Panc1 (cell line): ENCODE measurements around the gene CTNND2. TPM values are rescaled to one million over a fixed set of nuclear protein-coding genes. Genes with fewer than 3 reads are reported as not detected.

ENCODE experiments used
- ATAC-seq: fragments of 200-7000 bp; cut with Tn5 transposase; 2 replicates; pipeline ENCODE4 v1.9.1; 2020; ENCODE audit warnings: mild to moderate bottlenecking, moderate library complexity
- BruUV-seq: library from RNA; stranded (reverse); fragments of 400-500 nt; replicated peaks from 2 replicates; lab custom pipeline; 2021; lab: Mats Ljungman, UMichigan
- CTCF ChIA-PET: fragments of 300-600 bp; sonication (Branson Sonifier 250); formaldehyde crosslinking; loops from one replicate; lab custom pipeline; 2022; ENCODE audit warnings: antibody characterized with exemption; lab: Charles Lee
- POLR2A ChIA-PET: fragments of 300-600 bp; sonication (Branson Sonifier 250); formaldehyde crosslinking; loops from one replicate; lab custom pipeline; 2022; ENCODE audit warnings: antibody characterized with exemption; lab: Charles Lee
- DNase-seq: peaks from one replicate; pipeline ENCODE4 v3.0.0-alpha.2; 2010; ENCODE audit warnings: low read depth, low spot score
- H3K27ac ChIP-seq: 2 replicates; pipeline ENCODE4 v1.5.1; 2011; ENCODE audit warnings: mild to moderate bottlenecking, low read length, inconsistent platforms
- H3K27me3 ChIP-seq: fragments of 200-500 bp; sonication (Bioruptor generic); 2 replicates; pipeline ENCODE4 v1.6.0; 2014; ENCODE audit warnings: low read length, inconsistent platforms; ENCODE audit not compliant: control insufficient read depth, insufficient read depth
- H3K36me3 ChIP-seq: fragments of 200-500 bp; sonication (Bioruptor generic); 2 replicates; pipeline ENCODE4 v1.5.1; 2014; ENCODE audit warnings: inconsistent platforms, mild to moderate bottlenecking, low read length, moderate library complexity; ENCODE audit not compliant: control insufficient read depth, insufficient read depth
- H3K4me1 ChIP-seq: 2 replicates; pipeline ENCODE4 v1.5.1; 2011; ENCODE audit warnings: inconsistent platforms, mild to moderate bottlenecking, low read length, moderate library complexity; ENCODE audit not compliant: control insufficient read depth, insufficient read depth
- H3K4me3 ChIP-seq, 2 experiments: 2 replicates each; pipeline ENCODE4 v1.5.1; 2011 to 2012; ENCODE audit warnings: low read depth in 2 of 2, low read length in 2 of 2, mild to moderate bottlenecking in 2 of 2, inconsistent platforms in 1 of 2, moderate library complexity in 1 of 2
- H3K9me3 ChIP-seq: fragments of 200-500 bp; sonication (Bioruptor generic); 2 replicates; pipeline ENCODE4 v1.5.1; 2014; ENCODE audit warnings: low read depth, mild to moderate bottlenecking, inconsistent platforms, low read length, moderate library complexity; ENCODE audit not compliant: control insufficient read depth, insufficient read depth
- POLR2AphosphoS5 ChIP-seq: IDR thresholded peaks from 2 replicates; pipeline ENCODE4 v1.6.1; 2012; ENCODE audit warnings: mild to moderate bottlenecking, low read depth, low read length, moderate library complexity
- SIN3A ChIP-seq: IDR thresholded peaks from 2 replicates; pipeline ENCODE4 v1.6.1; 2012; ENCODE audit warnings: low read depth, mild to moderate bottlenecking, low read length, moderate library complexity, borderline replicate concordance; ENCODE audit not compliant: insufficient read depth
- TCF7L2 ChIP-seq: IDR thresholded peaks from 2 replicates; pipeline ENCODE4 v1.6.1; 2011; ENCODE audit warnings: mild to moderate bottlenecking, low read depth, low read length, inconsistent platforms
- in situ Hi-C: cut with HindIII; loops from 2 replicates; pipeline ENCODE4 v1.10.0; 2016; ENCODE audit warnings: low sequenced_read_pairs, low pct_unique_long_range_greater_than_20kb
- intact Hi-C: fragments of 100-400 bp; cut with micrococcal nuclease; formaldehyde crosslinking; loops from one replicate; pipeline ENCODE4 v1.10.0; 2022; ENCODE audit not compliant: unreplicated experiment
- total RNA-seq: library from RNA; stranded (reverse); gene quantifications from one replicate; pipeline ENCODE4 v1.2.1, GENCODE V29; 2021; ENCODE audit not compliant: unreplicated experiment
- TF ChIP-seq, protein P1 (sequence below), 2 experiments: IDR thresholded peaks; 2 replicates each; pipeline ENCODE4 v1.6.1; 2011 to 2012; ENCODE audit warnings: low read depth in 2 of 2, control low read depth in 1 of 2, low read length in 1 of 2, mild to moderate bottlenecking in 1 of 2, moderate library complexity in 1 of 2; ENCODE audit not compliant: insufficient read depth in 1 of 2
- TF ChIP-seq, protein P2 (sequence below): fragments of 450-650 bp; IDR thresholded peaks from 2 replicates; pipeline ENCODE4 v1.5.1; 2017; ENCODE audit warnings: mild to moderate bottlenecking

CTNND2 gene
- total RNA-seq, 1 experiment from 2014 or later: 1.0 TPM

DNA sequence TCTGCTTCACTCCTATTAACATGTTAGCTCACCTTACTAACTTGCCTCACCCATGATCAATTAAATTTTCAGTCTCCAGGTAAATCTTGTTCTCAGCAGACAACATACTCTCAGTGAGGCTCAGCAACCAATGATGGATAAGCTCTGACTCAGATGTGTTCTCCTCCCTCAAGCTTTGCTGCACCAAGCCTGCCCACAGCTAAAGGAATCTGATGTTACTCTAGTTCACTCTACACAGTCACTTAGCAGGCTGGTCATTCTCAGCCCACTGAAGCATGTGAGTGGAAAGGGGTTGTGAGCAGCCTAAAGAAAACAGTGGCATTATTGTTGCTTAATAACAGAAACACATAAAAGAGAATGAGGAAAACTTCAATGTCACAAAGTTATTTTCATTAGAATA lies 37.3 kb upstream of the CTNND2 start:
- ChIA-PET POLR2A (no interaction called here), CTCF (no interaction called here)
- Histone ChIP-seq H3K9me3 (no peaks in the 10 kb centered on the region; the same call in 1 of the 2 replicates), H3K4me3 (no peak overlapping the region), H3K4me1 (no peaks in the 10 kb centered on the region), H3K27ac (no peak overlapping the region), H3K27me3 (no peaks in the 10 kb centered on the region), H3K36me3 (no peaks in the 10 kb centered on the region)
- TF ChIP-seq, protein P1, sequence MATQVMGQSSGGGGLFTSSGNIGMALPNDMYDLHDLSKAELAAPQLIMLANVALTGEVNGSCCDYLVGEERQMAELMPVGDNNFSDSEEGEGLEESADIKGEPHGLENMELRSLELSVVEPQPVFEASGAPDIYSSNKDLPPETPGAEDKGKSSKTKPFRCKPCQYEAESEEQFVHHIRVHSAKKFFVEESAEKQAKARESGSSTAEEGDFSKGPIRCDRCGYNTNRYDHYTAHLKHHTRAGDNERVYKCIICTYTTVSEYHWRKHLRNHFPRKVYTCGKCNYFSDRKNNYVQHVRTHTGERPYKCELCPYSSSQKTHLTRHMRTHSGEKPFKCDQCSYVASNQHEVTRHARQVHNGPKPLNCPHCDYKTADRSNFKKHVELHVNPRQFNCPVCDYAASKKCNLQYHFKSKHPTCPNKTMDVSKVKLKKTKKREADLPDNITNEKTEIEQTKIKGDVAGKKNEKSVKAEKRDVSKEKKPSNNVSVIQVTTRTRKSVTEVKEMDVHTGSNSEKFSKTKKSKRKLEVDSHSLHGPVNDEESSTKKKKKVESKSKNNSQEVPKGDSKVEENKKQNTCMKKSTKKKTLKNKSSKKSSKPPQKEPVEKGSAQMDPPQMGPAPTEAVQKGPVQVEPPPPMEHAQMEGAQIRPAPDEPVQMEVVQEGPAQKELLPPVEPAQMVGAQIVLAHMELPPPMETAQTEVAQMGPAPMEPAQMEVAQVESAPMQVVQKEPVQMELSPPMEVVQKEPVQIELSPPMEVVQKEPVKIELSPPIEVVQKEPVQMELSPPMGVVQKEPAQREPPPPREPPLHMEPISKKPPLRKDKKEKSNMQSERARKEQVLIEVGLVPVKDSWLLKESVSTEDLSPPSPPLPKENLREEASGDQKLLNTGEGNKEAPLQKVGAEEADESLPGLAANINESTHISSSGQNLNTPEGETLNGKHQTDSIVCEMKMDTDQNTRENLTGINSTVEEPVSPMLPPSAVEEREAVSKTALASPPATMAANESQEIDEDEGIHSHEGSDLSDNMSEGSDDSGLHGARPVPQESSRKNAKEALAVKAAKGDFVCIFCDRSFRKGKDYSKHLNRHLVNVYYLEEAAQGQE (IDR thresholded peaks at IDR 0.05; ENCODE audit: insufficient read depth in 1 of 2, low read depth in 2 of 2, low read length in 1 of 2): no peak
- no peak for TF ChIP-seq TCF7L2
- TF ChIP-seq, protein P2, sequence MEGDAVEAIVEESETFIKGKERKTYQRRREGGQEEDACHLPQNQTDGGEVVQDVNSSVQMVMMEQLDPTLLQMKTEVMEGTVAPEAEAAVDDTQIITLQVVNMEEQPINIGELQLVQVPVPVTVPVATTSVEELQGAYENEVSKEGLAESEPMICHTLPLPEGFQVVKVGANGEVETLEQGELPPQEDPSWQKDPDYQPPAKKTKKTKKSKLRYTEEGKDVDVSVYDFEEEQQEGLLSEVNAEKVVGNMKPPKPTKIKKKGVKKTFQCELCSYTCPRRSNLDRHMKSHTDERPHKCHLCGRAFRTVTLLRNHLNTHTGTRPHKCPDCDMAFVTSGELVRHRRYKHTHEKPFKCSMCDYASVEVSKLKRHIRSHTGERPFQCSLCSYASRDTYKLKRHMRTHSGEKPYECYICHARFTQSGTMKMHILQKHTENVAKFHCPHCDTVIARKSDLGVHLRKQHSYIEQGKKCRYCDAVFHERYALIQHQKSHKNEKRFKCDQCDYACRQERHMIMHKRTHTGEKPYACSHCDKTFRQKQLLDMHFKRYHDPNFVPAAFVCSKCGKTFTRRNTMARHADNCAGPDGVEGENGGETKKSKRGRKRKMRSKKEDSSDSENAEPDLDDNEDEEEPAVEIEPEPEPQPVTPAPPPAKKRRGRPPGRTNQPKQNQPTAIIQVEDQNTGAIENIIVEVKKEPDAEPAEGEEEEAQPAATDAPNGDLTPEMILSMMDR: no peak
- no peak for DNase-seq
- intact Hi-C loops: no loop called here
- in situ Hi-C loops: no loop called here
- no TSS peak for BruUV-seq
- ATAC-seq: no peak

DNA sequence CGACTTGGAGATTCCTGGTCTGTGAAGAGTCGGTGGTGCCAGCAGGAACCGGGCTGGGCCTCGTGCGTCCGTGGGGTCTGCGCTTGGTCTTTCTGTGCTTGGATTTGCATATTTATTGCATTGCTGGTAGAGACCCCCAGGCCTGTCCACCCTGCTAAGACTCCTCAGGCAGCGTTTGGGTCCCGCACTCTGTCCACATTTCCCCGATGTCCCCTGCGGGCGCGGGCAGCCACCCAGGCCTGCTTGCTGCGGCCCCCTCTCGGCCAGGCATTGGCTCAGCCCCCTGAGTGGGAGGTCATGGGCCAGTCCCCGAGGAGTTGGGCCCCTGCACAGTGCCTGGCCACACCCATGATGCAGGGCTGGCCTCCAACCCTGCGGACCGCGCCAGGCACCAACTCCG lies 27.4 kb upstream of the CTNND2 start:
- TF ChIP-seq, protein P1 (IDR thresholded peaks at IDR 0.05; ENCODE audit: insufficient read depth in 1 of 2, low read depth in 2 of 2, low read length in 1 of 2): no peak
- TF ChIP-seq POLR2AphosphoS5 (no peak), SIN3A (no peak), TCF7L2 (no peak)
- TF ChIP-seq, protein P2: no peak
- BruUV-seq: no TSS peak
- intact Hi-C loops: no loop called here
- Histone ChIP-seq H3K9me3 (no peaks in the 10 kb centered on the region), H3K36me3 (no peaks in the 10 kb centered on the region), H3K4me3 (no peak overlapping the region), H3K27me3 (no peaks in the 10 kb centered on the region), H3K27ac (no peak overlapping the region), H3K4me1 (no peaks in the 10 kb centered on the region)
- POLR2A ChIA-PET: no interaction called here
- no peak for DNase-seq
- CTCF ChIA-PET: no interaction called here
- no peak for ATAC-seq
- in situ Hi-C loops: no loop called here
